HG03159 (cell line): Measurements from ENCODE around the gene FRMD4B.
"Not testable (repeated sequence)": the region's sequence is repeated elsewhere in the genome, so short reads cannot be mapped to it uniquely, and the experiment has no call there.

ENCODE experiments used
- ATAC-seq: cut with Tn5 transposase; IDR thresholded peaks from one replicate; pipeline ENCODE4 v1.9.1; 2021; ENCODE audit warnings: mild to moderate bottlenecking, moderate library complexity; ENCODE audit not compliant: unreplicated experiment

Gene FRMD4B

DNA sequence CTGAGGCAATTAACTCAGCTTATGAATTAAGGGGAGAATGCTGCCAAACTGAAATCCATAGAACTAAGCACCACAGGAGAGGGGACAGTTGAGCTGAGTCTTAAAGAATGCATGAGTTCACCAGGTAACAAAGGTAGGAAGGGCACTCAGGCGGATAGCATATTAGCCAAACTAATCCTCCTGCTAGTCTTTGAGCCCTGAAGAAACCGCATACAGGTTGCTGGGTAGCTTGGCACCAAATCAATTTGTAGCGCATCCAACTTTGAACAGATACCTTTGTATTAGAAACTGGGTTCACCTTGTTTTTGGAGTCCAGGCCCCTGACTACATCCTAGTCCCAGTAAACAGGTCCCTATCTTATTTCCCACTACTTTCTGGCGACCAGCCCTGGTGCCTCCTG, 93.7 kb downstream of the FRMD4B start:
- no peak for ATAC-seq

DNA sequence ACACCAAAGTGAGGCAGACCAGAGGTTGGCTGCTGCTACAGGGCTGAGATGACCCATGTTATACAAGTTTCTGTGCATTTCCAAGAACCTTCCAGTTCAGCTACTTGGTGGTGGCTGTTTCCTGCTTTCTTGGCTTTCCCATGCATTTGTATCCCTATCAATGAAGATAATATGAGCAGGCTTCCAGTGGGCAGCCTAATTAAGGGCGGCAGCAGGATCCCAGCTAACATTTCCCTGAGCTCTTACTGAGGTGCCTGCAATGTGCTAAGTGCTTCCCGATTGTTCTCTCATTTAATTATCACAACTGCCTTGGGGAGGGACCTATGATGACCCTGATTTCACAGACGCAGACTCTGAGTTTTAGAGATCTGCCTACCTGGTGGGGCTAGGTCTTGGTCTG, 95.5 kb downstream of the FRMD4B start:
- no peak for ATAC-seq

DNA sequence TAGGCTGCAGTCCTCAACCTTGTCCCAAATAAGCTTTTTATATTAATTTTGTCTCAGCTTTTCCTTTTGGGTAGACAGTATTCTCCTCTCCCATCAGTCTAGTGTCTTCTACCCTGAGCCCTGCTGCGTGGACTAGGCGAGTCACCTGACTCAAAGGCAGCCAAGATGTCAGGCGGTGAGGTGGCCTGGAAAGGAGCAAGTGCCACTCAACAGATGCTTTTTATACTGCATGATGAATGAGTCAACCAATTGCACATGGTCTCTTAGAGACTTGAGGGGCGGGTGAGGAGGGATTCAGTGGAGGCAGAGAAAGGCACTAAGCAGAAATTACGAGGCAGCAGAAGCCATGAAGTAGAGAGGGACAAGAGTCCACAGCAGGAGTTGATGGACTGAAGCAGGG, 95.9 kb downstream of the FRMD4B start:
- no peak for ATAC-seq

DNA sequence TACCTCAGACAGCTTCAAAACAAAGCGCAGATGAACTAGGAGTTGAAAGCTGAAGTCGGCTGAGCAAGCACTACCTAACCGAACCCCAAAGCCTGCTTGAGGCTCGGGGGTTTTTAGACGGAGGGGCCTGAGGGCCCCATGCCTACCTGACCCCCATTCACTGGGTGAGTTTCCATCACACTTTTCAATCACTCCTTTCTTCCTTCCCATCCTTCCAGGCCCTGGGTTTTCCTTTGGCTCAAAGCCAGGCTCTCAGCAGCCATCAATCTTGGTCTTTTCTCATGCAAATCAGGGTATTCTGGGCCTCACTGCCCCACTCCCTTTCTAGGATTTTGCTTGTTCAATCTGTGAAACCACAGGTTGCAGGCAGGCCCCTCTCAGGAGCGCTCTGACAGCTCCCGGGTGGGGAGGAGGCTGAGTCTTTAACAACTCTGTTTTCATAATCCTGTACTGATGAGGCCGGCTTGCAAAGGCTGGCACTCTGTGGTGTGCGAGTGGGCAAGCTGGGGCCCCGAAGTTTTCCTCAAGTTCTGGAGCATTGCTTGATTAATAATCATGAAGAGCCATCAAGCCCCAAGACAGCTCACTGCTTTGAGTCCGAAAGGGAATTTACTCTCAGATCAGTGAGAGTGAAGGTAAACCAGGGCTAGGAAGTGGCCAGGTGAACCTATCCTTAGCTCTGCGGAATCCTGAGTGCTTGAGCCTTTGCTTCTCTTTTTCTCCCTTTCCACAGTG, 97.6 kb downstream of the FRMD4B start:
- ATAC-seq = no peak

DNA sequence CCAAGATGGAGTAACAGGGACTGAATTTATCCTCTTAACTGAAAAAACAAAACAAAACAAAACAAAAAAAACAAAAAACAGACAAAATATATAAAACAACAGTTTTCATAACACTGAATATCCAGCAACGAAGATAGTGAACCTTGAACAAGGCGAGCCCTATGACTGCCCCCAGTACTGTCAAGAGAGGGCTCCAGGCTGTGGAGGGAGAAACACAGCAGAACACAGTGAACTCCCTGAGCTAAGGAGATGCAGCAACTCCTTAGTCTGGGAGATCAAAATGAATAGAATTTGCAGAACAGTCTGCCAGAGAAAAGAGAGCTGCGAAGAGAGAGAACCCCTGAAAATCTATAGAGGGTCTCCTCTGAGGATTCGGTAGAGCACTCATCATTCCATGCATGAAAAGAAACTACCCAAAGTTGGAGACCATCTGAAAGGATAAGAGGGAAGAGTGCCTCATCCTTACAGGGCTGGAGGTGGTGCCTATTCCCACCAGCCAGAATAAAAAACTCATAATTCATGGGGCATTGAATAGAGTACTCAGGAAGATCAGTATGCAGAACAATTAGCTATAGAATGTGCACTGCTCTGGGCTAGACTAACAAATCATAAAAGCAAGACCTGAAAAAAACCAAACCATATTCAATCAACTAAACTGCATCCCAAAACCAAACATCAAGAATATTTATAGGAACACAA, 101.8 kb downstream of the FRMD4B start:
- no peak for ATAC-seq

DNA sequence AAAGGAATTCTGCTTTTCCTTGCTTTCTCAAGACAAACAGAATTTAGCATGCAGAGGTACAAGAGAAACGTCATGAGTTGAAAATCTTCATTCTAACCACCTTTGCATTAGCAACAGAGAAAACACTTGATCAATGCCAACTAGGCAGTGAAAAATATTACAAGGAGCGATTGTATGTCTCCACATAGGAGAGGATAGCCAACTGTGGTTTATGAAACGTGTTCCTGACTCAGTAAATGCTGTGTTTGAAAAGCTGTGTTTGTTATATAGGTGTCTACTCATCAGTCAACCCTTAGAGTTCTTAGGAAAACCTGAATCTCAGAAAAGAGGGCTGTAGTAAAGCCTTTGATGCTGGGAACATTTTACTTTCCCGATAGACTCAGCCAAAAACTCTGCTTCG, 102.4 kb downstream of the FRMD4B start:
- ATAC-seq = no peak

DNA sequence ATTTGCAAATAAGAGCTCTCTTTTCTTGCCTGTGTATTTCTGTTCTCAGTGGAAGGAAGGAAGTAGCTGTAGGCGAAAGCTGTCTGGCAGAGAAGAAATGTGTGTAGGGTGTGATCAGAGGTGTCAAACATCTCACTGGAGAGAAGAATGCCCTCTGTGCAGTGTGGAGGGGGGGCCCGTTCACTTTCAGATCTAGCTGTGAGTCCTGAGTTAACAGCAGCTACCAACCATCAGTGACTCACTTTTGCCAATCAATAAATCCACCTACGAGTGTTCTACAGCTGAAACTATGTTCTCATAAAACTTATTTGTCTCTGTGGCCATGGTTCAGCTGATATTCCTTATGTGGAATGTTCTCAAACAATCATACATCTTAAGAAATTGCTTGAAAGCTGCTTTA, 103.7 kb downstream of the FRMD4B start:
- no peak for ATAC-seq

DNA sequence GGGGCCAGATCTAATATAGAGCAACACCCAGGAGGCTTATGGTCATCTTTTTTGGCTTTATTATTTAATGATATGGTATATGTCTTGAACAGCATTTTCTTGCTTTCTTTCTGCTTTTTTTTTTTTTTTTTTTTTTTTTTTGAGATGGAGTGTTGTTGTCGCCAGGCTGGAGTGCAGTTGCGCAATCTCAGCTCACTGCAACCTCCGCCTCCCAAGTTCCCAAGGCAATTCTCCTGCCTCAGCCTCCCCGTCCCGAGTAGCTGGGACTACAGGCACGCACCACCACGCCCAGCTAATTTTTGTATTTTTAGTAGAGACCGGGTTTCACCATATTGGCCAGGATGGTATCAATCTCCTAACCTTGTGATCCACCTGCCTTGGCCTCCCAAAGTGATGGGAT, 108.5 kb downstream of the FRMD4B start:
- not testable (repeated sequence) for ATAC-seq

DNA sequence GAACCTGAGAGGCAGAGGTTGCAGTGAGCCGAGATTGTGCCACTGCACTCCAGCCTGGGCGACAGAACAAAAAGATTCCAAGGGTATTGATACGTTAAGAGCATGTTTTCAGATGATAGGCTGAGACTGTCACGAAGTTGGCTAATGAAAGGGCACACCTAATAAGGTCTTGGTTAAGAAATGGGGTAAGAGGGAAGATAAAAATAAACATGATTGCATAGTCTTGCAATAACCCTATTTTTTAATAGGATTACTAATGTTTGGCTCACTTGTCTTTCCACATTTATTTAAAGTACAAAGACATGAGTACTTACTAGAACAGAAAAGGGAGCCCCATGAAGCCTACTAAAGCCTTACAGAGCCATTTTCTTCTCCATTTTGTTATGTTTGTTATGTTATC, 109.0 kb downstream of the FRMD4B start:
- ATAC-seq = no peak

DNA sequence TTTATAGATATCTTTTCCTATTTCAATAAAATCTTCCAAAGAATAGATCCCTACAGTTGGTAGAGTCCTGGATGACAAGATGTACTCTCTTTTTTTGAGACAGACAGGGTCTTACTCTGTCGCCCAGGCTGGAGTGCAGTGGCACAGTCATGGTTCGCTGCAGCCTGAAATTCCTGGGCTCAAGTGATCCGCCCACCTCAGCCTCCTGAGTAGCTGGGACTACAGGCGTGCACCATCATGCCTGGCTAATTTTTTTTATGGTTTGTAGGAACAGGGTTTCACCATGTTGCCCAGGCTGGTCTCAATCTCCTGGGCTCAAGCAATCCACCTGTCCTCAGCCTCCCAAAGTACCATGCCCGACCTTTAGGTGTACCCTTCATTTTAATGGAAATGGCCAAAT, 109.7 kb downstream of the FRMD4B start:
- not testable (repeated sequence) for ATAC-seq

DNA sequence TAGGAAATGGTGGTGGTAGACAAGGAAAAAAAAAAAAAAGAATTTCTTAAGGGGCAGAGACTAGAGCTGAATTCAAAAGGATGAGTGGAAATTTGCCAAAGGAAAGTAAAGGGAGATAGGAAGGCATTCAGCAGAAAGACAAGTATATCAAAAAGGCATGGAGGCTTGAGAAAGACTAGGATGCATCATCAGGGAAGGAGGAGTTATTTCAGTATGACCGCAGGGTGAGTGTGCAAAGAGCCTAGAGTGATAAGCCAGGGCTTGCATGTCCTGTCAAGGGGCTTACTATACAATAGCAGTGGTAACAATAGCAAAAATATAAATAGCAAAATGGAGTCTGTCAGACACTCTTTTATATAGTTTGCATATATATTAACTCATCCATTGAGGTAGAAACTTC, 112.0 kb downstream of the FRMD4B start:
- no peak for ATAC-seq

DNA sequence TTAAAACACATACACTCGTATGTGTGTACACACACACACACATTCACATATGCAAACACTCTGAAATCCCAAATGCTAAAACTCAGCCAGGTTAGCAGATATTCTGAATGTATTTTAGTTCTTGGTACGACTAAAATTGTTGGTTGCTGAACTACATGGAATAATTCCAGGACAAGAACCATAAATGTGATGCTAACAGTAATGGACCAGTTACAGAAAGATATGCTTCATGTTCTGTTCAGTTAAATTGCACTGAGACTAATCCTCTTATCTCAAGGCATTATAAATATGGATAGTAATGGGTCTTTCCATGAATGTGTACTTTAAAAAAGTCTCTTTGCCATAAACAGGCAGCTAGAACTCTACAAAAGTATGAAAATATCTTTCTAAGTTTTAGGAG, 113.3 kb downstream of the FRMD4B start:
- ATAC-seq = no peak

DNA sequence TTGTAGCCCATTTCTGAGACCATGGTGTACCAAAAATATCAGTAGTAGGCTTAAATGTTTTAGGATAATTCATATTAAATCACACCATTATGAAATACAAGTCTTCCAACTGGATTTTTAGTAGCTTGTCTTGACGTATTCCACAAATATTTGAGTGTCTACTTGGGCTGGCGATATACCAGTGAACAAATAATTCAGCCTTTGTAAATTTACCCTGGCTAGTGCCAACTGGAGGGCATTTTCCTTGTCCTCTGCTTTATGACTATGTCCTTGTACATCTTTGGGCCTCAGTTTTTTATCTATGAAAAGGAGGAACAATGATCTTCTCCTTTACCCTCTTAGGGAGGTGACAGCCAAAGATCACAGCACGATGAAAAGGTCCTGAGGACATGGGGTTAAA, 114.8 kb downstream of the FRMD4B start:
- no peak for ATAC-seq

DNA sequence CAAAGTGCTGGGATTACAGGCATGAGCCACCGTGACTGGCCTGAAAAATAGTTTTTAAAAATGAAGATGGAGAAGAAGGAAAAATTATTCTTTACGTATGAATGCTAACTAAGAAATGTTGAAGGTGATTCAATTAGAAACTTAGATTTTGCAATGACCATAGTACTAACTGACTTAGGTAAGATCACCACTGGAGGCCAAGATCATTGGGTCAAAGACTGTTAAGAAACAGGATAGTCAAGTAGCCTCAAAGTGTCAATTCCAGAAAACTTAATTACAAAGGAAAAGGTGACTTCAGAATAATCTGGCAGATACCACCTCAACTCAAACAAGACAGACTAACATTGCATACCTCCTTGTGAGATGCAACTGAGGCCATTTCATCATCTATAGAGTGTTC, 119.3 kb downstream of the FRMD4B start:
- ATAC-seq = no peak

DNA sequence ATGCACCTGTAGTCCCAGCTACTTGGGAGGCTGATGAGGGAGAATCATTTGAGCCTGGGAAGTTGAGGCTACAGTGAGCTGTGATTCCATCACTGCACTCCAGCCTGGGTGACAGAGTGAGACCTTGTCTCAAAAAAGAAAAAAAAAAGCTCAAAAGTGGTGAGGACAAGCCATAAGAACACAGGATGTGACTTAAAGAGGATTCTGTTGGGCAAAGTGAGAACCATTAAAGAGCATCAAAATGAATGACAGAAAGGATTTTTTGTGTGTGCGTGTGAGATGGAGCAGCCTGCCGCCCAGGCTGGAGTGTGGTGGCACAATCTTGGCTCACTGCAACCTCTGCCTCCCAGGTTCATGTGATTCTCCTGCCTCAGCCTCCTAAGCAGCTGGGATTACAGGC, 119.8 kb downstream of the FRMD4B start:
- ATAC-seq = not testable (repeated sequence)

DNA sequence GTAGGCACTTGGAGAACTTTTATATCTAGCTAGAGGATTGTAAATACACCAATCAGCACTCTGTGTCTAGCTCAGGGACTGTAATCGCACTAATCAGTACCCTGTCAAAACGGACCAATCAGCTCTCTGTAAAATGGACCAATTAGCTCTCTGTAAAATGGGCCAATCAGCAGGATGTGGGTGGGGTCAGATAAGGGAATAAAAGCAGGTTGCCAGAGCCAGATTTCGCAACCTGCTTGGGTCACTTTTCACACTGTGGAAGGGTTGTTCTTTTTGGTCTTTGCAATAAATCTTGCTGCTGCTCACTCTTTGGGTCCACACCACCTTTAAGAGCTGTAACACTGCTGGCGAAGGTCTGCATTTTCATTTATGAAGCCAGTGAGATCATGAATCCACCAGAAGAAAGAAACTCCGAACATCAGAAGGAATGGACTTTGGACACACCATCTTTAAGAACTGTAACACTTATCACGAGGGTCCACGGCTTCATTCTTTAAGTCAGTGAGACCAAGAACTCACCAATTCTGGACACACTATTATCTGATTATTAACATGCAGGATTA, 125.0 kb downstream of the FRMD4B start:
- not testable (repeated sequence) for ATAC-seq

DNA sequence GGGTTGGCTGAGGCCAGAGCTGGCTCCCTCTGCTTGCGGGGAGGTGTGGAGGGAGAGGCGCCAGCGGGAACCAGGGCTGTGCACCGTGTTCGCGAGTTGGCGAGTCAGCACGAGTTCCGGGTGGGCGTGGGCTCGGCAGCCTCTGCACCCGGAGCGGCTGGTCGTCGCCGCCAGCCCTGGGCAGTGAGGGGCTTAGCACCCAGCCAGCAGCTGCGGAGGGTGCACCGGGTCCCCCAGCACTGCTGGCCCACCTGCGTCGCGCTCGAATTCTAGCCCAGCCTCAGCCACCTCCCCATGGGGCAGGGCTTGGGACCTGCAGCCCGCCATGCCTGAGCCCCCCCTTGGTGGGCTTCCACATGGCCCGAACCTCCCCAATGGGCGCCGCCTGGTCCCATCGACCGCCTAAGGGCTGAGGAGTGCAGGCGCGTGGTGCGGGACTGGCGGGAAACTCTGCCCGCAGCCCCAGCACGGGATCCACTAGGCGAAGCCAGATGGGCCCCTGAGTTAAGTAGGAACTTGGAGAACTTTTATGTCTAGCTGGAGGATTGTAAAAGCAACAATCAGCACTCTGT, 125.6 kb downstream of the FRMD4B start:
- no peak for ATAC-seq

DNA sequence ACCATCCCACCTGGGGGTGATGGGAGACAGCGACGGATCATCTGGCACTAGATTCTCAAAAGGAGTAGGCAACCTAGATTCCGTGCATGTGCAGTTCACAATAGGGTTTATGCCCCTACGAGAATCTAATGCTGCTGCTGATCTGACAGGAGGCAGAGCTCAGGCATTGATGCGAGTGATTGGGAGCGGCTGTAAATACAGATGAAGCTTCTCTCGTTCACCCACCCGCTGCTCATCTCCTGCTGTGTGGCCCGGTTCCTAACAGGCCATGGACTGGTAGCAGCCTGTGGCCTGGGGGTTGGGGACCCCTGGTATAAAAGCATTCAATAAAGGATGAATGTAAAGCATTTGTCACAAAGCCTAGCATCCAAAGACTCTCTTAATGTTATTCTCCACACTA, 126.8 kb downstream of the FRMD4B start:
- no peak for ATAC-seq

DNA sequence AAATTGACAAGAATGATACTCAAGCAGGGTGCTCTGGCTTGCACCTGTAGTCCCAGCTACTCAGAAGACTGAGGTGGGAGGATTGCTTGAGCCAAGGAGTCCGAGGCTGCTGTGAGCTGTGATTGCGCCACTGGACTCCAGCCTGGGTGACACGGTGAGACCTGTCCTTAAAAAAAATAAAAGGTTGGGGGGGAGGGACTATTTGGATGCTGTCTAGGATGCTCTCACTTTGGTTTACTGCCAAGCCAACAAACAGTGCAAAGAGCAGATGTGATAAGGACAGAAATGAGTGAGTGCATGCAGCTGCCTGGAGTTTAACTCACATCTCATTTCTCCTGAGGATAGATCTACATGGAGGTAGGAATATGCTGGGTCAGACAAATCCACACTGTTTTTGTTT, 130.0 kb downstream of the FRMD4B start:
- ATAC-seq = no peak

DNA sequence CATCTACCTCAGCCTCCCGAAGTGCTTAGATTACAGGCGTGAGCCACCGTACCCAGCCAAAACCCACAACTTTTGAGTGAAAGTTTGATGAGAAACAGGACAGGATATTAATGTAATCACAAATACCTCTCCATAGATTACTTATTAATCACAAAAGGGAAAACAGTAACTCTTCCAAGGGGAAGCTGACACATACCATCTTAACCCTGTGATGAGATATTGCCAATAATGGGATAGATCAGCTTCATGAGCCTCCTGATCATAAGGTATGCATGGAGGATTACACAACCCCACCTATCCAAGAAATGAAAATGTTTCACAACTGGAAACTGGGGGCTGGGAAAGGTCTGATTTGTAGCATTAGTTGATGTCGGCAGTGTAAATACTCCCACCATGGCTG, 131.5 kb downstream of the FRMD4B start:
- ATAC-seq = no peak

DNA sequence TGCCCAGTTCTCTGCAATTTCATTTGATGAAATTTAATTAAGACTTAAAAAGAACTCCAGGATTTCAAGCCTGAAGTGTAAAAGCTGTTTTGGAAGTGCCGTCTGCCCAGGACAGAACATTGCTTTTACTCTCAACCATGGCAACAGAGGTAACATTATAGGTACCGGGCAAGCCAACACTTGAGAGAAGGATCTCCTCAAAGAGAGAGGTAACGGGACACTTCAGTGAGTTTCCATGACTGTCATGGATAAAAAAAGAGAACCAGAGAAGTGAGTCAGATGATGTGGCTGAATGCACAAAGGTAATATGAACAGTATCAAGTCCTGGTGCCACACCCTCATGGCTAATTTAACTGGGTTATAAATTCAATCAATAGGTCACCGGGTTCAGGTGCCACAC, 133.3 kb downstream of the FRMD4B start:
- ATAC-seq = no peak

DNA sequence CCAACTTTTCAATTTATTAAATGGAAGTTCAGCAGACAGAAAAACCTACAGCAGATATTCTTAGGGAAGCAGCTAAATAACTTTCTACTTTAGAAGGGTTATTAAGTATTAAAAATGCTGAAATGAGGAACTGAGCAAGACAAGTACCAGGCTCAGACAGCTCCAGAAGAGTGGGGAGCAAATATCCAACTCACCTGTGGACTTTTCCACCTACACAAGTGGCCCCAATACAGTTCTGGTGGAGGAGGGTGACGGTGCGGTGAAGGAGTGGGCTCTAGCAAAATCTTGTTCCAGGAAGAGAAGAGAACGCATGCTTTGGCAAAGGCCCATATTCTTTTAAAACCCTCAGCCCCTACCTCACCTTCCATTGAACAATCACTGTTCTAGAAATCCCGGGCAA, 133.7 kb downstream of the FRMD4B start:
- ATAC-seq = no peak
